Measurements from ENCODE around the gene SMIM24.

SMIM24 gene

DNA sequence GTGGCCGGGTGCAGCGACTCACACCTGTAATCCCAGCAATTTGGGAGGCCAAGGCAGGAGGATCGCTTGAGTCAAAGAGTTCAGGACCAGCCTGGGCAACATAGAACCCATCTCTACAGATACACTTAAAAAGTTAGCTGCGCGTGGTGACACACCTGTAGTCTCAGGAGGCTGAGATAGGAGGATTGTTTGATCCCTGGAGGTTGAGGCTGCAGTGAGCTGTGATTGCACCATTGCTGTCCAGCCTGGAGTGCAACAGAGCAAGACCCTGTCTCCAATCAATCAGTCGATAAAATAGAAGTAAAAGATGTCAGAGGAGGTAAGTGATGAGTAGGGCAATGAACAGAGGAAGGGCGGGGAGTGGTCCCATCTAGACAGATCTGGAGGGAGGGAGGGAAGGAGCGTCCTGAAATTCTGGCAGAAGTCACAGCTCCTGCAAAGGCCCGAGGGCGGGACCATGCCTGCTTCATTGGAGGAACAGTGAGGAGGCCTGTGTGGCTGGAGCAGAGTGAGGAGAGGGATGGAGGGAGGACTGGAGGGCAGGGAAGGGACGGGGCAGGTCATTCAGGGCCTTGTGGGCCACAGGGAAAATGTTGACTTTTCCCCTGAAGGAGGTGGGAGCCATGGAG, 9.7 kb downstream of the SMIM24 start:
- DNase-seq: no peak

DNA sequence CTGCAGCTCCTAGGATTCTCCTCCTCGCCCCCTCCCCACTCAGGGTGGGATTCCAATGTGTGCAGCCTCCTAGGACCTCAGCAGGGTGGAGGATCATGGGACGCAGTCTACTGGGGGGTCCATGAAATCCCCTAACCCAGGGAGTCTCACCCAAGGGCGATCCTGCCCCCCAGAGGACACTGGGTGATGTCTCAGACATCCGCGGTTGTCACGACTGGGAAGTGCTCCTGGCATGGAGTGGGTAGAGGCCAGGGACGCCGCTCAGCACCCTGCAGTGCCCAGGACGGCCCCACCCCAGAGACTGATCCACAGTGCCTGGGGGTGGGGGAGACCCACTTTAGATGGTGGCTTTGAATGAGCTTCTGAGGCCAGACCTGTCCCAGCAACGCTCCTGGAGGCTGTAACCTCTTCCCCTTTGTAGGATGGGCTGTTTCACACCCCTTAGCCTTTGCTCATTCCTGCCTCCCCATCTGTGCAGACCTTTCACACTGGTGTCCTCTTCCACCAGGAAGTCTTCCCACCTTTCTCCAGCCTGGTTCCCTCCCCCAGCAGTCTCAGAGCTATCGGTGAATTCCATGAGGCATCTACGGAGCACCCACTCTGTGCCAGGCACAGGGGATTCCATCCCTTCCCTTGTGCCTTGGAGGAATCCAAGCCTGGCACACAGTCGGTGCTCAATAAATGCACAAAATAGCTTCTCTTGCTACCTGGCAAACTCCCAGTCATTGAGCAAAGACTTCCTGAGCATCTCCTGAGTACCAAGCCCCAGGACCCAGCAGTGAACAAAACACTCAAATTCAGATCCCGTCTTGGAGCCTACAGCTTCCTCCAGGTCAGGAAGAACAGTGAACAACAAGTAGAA, 10.5 kb downstream of the SMIM24 start:
- no peak for DNase-seq

DNA sequence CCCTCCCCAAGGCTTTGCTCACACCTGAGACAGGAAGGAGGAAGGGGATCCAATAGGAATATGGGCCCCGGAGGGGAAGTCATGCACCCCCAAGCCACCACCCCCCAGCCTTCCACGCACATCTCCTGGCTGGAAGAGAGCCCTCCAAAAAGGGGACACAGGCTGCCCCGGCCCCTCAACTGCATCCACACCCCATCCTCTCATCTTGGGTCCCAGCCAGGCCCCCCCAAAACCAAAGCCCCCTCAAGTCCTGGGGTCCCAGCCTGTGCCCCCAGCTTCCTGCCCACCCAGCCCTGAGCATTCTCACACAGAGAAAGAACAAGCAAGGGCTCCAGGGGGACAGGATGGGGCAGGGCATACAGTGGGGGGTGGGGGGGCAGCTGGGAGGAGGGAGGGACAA, 12.1 kb downstream of the SMIM24 start:
- no peak for DNase-seq

DNA sequence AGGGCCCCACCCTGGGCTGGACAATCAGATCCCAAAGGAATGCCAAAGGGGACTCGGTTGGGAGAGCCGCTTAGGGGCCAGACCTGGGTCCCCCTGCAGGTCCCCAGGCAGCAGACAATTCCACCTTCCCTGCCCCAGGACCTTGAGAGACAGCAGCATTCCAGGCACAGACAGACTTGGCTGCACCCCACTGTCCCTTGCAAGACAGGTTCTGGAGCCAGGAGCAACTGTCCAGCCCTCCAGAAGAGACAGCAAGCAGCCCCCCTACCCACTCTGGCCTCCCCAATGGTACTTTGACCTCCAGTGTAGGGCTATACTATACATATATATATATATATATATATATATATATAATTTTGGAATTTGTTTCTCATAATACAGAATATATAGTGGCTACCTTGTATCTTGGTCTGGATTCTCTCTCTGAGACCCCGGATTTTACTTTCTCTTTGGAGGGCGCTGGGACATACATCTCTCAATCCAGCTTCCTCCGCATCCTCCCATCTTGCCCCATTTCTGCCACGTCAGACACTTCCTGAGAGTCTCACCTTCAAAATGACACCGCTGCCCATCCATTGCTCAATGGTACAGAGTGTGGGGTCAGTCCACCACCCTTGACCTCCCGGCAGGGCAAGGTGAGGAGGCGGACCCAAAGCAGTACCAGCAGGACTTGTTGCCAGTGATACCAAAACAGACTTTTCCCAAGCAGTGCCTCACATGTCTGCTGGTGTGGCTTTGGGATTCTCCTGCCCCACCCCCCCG, 12.7 kb downstream of the SMIM24 start:
- DNase-seq: no peak

DNA sequence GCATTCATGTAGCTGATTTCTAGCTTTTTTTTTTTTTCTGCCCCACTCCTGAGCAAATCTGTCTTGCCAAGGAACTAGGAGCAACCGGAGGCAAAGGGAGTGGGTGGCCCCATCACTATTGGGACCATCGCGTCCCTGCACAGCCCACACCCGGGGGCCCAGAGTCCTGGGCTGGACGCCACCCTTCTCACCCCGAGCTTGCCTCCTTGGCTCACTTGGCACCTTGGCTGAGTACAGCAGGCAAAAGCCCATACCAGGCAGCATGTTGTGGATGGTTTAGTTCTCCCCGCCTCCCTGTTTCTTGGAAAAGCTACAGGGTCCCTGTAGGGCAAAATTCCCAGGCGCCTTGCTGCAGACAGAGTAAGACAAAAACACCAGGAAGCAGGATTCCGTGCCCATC, 13.7 kb downstream of the SMIM24 start:
- DNase-seq: no peak

DNA sequence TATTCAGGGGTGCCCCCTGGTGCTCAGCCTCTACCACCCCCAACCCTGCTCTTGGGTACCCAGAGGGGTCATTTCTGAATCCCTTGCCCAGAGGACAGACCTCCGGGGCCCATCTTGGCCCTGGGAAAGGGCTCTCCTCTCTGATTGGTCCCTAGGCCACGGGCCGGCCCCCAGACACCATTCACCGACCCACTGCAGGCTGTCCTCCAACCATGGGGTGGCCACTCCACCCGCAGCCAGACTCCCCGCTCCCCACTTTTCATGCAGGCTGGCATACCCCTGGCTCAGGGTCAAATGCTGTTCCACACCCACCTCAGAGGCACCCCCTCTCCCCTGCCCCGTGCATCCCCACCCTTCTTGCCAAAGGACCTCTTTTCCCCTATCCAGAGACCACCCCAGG, 14.8 kb downstream of the SMIM24 start:
- no peak for DNase-seq

DNA sequence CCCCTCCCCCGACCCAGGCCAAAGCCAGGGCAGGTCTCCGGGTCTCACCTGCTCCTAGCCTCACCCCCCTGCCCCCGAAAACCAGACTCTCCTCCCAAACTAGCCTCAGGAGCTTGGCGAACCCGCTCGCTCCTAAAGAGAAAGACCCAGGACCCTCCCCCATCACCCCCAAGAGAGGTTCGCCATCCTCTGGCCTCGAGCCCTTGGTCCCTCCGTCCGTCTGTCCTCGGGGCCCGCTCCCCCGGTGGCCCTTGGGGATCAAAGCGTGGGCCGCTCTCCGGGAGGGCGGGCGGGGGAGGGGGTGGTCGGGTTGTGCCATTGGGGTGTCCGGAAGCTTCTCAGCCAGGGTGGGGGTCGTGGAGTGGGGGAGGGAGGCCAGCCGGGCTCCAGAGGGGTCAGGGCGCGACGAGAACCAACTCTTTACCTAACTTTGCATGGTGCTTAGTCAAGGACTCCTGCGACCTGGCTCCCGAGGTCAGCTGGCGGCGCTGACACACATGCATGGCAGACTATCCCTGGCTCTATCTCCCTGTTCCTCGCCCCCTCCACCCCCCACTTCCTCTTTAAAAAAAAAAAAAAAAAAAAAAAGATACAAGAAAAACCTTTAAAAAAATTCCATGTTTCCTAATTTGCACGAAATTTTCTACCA, 15.6 kb downstream of the SMIM24 start:
- DNase-seq: no peak

DNA sequence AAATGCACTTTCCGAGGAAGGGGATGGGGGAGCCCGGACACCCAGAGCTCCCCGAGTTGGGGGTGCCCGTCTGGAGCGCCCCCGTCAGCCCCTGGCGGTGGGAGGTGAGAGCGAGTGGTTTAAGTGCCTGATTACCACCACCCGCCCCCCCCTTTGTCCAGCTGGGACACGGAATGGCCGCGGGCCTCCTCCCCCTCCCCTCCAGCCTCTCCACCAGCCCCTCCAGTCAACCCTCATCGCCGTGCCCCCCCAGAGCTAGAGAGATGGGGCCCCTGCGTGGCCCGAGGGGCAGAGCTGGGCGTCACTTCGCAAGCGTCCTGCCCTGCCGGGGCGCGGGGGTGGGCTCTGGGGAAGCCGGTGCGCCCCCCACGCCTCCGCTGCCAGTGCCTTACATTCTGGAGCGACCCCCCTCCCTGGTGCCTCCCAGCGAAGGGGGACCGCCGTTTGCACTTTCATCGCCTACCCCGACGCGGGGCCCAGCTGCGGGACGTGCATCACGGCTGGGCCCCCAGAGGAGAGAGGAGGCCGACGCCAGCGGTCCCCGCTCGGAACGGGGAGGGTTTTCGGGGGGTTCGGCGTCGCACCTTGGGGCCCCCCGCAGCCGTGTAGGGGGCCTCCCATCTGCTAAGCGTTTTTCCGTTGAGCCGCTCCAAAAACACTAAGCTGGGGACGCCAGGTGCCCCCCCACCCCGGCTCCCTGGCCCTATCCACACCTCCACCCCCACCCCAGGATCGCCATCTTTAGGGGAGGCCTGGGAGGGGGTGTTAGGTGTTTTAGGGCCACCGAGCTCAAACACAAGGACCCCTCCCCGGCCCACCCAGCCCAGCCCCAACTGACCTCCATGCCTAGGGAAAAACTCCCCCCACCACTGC, 16.4 kb downstream of the SMIM24 start:
- no peak for DNase-seq

DNA sequence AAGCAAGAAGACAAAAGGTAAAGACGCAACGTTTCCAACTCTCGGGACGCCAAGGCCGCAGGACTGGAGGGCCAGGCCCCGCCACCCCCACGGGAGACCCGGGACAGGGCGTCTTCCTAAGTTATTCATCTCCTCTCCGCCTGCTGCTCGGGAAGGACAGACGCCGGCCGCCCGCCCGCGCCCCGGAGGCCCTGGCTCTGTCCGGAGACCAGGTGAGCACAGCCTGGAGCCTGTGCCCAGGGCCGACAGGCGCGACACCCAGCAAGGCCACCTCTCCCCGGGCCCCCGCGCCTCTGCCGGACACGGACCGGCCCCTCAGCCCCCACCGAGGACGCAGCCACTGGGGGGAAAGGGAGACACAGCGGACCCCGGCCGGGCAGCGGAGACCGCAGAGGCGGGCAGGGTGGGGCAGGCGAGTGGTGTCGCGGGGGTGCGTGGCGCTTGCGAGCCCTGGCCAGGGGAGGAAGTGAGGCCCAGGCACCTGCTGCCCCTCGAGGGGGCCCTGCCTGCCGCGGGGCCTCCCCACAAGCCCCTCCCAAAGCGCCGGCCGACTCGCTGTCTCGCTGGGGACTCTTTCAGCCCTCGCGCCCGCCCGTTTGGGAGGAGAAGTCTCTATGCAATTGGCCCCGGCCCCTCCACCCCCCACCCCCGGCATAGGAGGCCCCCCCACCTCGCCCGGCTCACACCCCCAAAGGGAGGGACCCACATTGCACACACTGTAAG, 17.2 kb downstream of the SMIM24 start:
- no peak for DNase-seq

DNA sequence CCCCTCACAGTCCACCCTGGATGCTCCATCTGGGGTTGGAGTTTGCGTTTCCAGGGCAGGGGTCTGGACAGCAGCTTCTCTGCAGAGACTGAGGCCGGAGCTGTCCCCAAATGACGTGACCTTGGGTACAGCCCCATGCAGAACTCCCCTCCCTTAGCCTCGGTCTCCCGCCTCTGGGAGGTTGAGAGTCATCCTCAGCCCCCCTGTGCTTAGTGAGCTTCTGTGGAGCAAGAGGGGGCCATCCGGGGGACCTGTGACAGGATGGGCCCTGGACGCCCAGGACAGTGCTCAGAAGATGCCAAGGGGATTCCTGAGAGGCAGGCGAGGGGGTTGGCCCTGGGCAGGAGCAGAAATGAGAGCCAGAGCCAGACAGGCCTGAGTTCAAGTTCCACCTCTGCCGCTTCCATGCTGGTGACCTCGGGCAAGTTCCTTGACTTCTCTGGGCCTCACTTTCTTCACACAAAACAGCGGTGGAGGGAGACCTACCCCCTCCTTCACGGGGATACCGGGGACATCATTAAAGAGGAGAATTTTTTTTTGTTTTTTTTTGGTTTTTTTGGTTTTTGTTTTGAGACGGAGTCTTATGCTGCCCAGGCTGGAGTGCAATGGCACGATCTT, 20.3 kb downstream of the SMIM24 start:
- no peak for DNase-seq

DNA sequence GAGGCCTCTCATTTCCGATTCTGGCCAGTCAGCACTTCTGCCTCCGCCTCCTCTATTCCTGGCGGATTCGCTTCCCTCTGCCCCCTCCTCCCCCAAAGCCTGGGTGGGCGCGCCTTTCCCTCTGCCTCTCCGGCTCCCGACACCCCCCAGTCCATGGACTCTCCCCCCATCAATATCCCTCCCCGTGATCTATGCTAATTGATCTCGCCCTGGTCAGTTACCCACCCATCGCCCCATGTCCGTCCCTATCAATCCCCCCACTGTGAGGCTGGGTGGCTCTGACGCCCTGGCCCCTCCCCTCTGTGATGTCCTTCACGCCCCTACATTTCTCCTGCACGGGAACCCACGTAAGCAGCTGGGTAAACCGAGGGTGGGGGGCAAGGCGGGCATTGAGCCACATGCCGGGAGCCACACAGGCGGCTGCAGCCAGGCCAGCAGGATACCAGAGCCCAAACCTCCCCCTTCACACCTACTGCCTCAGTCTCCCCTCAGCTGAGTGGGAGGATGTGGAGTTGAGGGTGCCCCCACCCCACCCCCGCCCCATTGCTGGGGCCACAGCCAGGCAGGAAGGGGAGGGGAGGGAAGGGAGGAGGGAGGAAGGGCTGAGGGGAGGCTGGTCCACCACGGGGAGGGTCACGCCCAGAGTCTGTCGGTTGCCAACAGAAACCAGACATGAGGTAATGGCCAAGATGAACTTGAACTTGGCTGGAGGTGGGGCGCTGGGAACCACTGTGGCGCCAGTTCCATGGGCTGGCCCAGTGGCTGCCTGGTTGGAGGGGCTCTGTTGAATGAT, 21.0 kb downstream of the SMIM24 start:
- no peak for DNase-seq

DNA sequence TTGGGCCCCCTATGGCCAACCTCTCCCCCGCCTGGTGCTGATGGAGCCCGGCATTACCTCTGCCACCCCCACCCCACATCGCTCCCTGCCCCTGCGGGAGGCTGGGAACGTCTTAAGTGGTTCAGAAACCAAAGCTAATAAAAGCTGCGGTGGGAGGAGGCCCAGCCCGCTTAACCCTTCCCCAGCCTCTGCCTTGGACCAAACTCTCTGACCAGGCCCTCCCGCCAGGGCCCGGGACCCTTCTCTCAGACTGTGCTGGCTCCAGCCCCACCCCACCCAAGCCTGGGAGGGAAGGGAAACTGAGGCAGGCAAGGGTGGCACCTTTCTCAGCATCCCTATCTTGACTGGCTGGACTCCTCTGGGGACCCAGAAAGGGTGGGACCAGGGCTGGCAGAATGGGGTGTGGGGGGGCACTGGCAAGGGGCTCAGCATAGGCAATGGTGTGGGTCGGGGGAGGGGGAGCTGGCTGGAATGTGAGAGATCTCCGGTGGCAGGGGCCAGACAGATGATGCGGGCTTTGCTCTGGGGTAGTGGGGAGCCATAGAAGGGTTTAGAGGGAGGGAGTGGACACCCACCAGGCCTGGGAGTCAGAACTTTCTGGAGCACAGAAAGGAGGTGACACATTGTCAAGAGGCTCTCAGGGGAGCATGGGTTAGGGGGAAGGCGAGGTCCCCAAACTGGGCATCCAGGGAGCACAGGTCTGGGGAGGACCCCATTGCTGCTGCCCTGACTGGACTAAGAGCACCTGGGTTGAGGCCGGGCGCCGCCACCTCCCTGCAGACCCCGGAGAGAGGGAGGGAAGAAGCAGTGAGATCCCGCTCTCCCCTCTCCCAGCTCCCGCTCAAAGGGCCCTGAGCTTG, 21.9 kb downstream of the SMIM24 start:
- DNase-seq: no peak

DNA sequence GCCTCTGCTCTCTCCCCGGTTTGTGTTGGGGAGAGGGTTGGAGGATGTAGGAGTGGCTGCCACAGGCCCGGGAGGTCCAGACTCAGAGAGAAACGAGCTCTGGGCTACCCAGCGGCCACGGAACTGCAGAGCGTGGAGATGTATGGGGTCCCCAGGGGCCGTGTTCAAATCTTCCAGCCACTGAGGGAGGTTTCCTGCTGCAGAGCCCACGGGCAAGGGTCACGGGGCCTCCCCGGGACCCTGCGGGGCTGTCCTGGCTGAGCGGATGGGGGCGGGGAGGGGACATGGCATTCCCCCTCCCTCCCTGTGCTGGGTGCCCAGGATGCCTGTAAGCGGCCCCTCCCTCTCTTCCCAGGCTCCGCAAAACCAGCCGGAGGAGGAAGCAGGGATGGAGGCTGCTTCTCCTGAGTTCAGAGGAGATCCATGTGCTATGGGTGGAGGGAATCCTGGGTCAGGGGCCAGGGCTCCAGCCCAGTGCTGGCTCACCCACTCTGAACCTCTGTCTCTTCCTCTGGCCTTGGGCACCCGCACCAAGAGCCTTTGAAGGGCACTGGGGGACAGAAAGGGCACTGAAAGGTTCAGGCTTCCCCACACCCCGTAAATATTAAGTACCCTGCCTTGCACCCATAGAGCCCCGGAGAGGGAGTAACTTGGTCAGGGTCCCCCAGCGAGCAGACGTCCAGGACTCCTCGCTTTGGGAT, 22.6 kb downstream of the SMIM24 start:
- DNase-seq: no peak

DNA sequence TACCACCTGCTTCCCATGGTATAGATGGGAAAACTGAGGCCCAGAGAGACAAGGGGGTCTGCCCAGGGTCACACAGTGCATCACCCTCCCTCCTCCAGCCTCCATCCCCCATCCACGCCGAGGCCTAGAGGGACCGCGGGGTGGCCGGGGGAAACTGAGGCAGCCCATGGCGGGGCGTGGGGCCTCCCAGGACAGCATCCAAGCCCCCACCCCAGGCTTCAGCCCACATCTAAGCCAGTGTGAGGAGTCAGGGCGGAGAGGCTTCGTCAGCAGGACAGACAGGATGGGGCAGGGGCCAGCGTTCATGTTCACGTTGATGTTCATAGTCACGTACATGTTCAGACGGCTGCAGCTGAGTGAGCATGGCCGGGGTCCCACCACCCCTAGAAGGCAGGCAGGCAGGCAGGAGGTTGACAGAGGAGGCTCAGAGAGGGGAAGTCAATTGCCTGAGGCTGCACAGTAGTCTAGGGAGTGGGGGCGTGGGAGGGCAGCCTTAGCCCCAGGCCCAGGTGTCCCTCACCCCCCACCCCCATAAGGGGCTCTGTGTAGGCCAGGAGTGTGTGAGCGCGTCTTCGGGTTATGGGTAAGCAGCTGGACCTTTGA, 23.3 kb downstream of the SMIM24 start:
- DNase-seq: no peak

DNA sequence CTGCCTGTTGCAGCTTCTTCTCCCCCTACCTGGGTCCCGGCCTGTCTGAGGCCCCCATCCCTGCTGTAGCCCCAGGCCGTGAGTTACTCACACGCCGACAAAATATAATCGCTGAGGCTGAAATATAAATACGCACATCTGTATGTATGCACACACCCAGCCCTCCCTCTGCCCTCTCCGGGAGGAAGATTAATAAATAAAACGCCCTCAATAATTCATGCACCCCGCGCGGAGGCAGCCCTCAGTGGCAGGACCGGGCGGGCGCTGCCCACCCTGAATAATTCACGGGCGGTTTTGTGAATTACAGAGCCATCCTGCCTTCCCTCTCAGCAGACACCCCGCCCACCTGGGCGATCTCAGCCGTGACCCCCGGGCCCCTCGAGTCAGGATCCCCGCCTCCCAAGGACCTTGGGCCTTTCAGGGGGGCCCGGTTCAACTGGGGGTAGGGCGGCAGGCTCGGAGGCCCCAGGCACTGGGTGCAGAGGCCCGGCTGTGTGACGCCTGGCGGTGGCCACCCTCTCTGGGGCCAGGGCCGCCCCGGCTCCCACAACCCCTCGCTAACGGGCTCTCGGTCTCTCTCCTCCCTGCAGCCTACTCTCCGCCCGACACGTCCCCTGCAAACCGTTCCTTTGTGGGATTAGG, 24.2 kb downstream of the SMIM24 start:
- no peak for DNase-seq

DNA sequence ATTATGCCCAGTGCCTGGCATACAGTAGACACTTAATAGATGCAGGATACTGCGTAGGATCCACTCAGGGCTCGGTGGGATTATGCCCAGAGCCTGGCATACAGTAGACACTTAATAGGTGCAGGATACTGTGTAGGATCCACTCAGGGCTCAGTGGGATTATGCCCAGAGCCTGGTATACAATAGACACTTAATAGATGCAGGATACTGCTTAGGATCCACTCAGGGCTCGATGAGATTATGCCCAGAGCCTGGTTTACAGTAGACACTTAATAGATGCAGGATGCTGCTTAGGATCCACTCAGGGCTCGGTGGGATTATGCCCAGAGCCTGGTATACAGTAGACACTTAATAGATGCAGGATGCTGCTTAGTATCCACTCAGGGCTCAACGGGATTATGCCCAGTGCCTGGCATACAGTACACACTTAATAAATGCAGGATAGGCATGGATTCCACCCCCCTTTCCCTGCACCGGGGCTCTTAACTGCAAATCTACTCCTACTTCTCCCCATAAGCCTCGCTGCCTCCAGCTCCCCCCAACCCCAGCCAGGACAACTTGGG, 24.9 kb downstream of the SMIM24 start:
- DNase-seq: no peak

All from effector CD8-positive, alpha-beta T cell (primary cell).